Epithelial cell of proximal tubule (primary cell): Measurements from ENCODE around the gene TNFRSF9. TPM values are rescaled to one million over a fixed set of nuclear protein-coding genes. Genes with fewer than 3 reads are reported as not detected.

ENCODE experiments used
- DNase-seq: peaks from one replicate; pipeline ENCODE4 v3.0.0-alpha.2; 2011; ENCODE audit warnings: low read depth
- H3K4me3 ChIP-seq: 2 replicates; pipeline ENCODE4 v1.5.1; 2011; ENCODE audit warnings: low read depth, mild to moderate bottlenecking, low read length
- CTCF ChIP-seq: conservative IDR thresholded peaks from 2 replicates; pipeline ENCODE4 v1.5.1; 2012; ENCODE audit warnings: low read depth, mild to moderate bottlenecking, low read length
- total RNA-seq: library from RNA; depleted of rRNA; stranded (reverse); fragments of >200 nt; gene quantifications from 2 replicates; pipeline ENCODE4 v1.2.3, GENCODE V29; 2015

The TNFRSF9 gene
- total RNA-seq, 1 donor from 2014 or later = 0.69 TPM

DNA sequence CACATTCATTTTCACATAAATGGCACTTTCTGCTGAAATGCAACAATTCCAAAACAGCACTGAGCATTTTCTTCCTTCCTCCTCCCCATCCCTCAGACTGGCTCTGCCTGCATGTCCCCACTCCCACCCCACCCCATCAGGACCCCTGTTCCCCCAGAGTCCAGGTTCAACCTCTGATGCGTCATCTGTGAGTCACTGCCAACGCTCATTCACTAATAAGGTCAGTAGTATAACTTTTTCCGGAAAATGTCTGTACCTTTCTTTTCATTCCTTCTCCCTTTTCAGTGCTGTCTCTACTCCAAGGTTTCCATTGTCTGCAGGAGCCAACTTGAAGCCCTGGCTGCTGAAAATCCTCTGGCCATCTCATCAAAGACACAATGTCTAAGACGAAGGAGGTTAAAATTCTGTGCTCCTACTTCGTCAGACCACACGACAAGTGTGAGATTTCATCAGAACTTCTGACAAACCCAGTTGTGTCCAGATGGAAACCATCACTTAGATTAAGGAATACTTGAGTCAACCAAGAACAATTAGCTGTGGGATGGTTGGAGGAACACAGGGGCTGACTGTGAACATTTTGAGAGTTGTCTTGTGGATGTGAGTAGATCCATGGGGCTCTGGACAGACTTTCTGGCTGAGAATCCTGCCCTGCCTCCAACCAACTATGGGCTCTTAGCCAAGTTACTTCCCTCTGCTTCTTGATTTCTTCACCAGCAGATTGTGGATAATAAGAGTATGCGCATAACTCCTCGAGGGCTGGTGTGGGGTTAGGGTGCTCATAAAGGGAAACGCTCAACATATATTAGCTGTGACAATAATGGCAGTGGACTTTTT lies 52.2 kb downstream of the TNFRSF9 start:
- no peak for TF ChIP-seq CTCF
- no peak for DNase-seq

GRCh38 chr1:7886405-7886745 lies 54.3 kb downstream of the TNFRSF9 start:
- DNase-seq = no peak
- no peak for TF ChIP-seq CTCF
- no peak overlapping the region for H3K4me3 ChIP-seq

More for the DNA sequence above, 52.2 kb downstream of the TNFRSF9 start:
- no peak overlapping the region for H3K4me3 ChIP-seq

DNA sequence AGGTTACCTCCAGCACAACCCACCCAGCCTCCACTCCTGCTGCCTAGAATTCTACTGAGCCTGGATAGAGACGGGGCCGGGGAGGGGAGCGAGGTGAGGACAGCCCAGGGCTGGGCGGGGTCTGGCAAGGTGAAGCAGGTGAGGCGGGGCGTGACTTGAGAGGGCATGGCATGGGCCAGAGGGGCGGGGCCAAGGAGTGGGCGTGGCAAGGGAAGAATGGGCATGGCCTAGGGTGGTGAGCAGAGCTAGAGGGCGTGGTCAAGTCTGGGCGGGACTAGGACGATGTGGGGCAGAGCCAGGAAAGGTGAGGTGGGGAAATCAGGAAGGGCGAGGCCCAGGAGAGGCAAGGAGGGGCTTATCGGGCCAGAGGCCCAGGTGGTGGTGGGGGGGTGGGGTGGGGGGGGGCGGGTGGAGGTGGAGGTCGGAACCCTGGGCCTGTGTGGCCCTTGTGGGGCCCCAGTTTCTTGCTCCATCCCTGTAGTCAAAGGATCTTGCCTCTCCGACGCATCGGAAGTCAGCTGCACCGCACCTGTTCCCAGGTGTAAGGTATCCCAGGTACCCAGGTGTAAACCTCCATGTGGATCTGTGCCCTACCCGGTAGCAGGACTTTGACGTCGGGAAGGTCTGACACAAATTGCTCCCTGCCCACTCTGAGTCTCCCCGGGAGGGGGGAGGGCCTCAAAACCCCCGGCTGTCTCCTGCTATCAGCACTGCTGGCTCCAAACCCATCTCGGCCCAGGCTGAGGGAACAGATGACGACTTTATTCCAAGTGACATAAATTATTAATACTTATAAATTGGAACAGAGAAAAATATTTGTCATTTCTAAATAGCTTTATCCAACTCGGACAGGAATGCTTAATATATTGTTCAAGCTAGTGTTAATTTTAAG lies 54.9 kb downstream of the TNFRSF9 start:
- DNase-seq = no peak
- no peak overlapping the region for H3K4me3 ChIP-seq
- no peak for TF ChIP-seq CTCF

- no peak for DNase-seq
- no peak overlapping the region for H3K4me3 ChIP-seq
- TF ChIP-seq CTCF = no peak
Measured at GRCh38 chr1:7884757-7885156, 55.9 kb downstream of the TNFRSF9 start.

GRCh38 chr1:7879228-7879627 lies 61.4 kb downstream of the TNFRSF9 start:
- no peak for DNase-seq

GRCh38 chr1:7878027-7878426 lies 62.6 kb downstream of the TNFRSF9 start:
- H3K4me3 ChIP-seq = no peak overlapping the region
- no peak for DNase-seq
- TF ChIP-seq CTCF = no peak

More at GRCh38 chr1:7879228-7879627, 61.4 kb downstream of the TNFRSF9 start:
- TF ChIP-seq CTCF = no peak
- H3K4me3 ChIP-seq = no peak overlapping the region
